Umbilical cord (tissue), 2 donors: Measurements from ENCODE around the gene PNPLA7. TPM values are rescaled to one million over a fixed set of nuclear protein-coding genes. Genes with fewer than 3 reads are reported as not detected.
A peak's percentile ranks its signal among the peaks of the same experiment; 100 is the strongest.

ENCODE experiments used
- DNase-seq: peaks from one replicate; pipeline ENCODE4 v3.0.0-alpha.2; 2015; ENCODE audit warnings: low spot score
- total RNA-seq: library from RNA; depleted of rRNA; stranded (reverse); fragments of >200 nt; gene quantifications from one replicate; pipeline ENCODE4 v1.2.3, GENCODE V29; 2014; ENCODE audit warnings: low replicate concordance; ENCODE audit not compliant: insufficient read depth

The PNPLA7 gene
- total RNA-seq, 1 donor from 2014 or later = 4.3 TPM

- no peak for DNase-seq
Observed at GRCh38 chr9:137496601-137497375, 53.4 kb downstream of the PNPLA7 start.

GRCh38 chr9:137494550-137495351 lies 55.5 kb downstream of the PNPLA7 start:
- no peak for DNase-seq

- DNase-seq = peak; percentile 4
Observed at GRCh38 chr9:137494104-137494544, 56.1 kb downstream of the PNPLA7 start.

- no peak for DNase-seq
Observed at GRCh38 chr9:137493364-137494103, 56.7 kb downstream of the PNPLA7 start.

GRCh38 chr9:137492464-137493363 lies 57.5 kb downstream of the PNPLA7 start:
- no peak for DNase-seq

- DNase-seq = no peak
Observed at GRCh38 chr9:137491735-137492432, 58.3 kb downstream of the PNPLA7 start.

GRCh38 chr9:137490532-137491186 lies 59.5 kb downstream of the PNPLA7 start:
- no peak for DNase-seq

GRCh38 chr9:137488906-137489305 lies 61.3 kb downstream of the PNPLA7 start:
- DNase-seq = no peak

GRCh38 chr9:137488327-137488653 lies 61.9 kb downstream of the PNPLA7 start:
- no peak for DNase-seq

- DNase-seq = no peak
Observed at GRCh38 chr9:137487454-137488326, 62.5 kb downstream of the PNPLA7 start.

GRCh38 chr9:137486545-137487453 lies 63.4 kb downstream of the PNPLA7 start:
- no peak for DNase-seq

GRCh38 chr9:137486141-137486490 lies 64.1 kb downstream of the PNPLA7 start:
- no peak for DNase-seq

- no peak for DNase-seq
Observed at GRCh38 chr9:137485343-137486140, 64.7 kb downstream of the PNPLA7 start.

GRCh38 chr9:137484551-137485315 lies 65.5 kb downstream of the PNPLA7 start:
- DNase-seq = no peak

- peak; percentile 35 for DNase-seq
Observed at GRCh38 chr9:137482094-137482781, 68.0 kb downstream of the PNPLA7 start.
